T-cell (primary cell): ENCODE results near the gene TJP3. TPM values are rescaled to one million over a fixed set of nuclear protein-coding genes. Genes with fewer than 3 reads are reported as not detected.

ENCODE experiments used
- ATAC-seq, 4 experiments: fragments of 200-7000 bp in 3 of 4; fragments of 150-1000 bp in 1 of 4; cut with Tn5 transposase; replicated peaks in 1 of 4; 1 replicate in 3 of 4; 2 replicates in 1 of 4; pipeline ENCODE4 v1.10.0; 2021; ENCODE audit warnings: moderate library complexity in 3 of 4, mild to moderate bottlenecking in 2 of 4, moderate number of reproducible peaks in 1 of 4
- CTCF ChIA-PET, 2 donors: fragments of 300-600 bp; sonication (Branson Sonifier 250); formaldehyde crosslinking; loops; one replicate each; lab custom pipeline; 2022; ENCODE audit warnings: antibody characterized with exemption in 2 of 2; lab: Charles Lee
- POLR2A ChIA-PET, 2 donors: fragments of 300-600 bp; sonication (Branson Sonifier 250); formaldehyde crosslinking; loops; one replicate each; lab custom pipeline; 2022; ENCODE audit warnings: antibody characterized with exemption in 2 of 2; lab: Charles Lee
- DNase-seq, 35 experiments: peaks; one replicate each; pipeline versions ENCODE4 v3.0.0 to v3.0.0-alpha.2; 2013 to 2023
- H3K27ac ChIP-seq: one replicate; pipeline ENCODE4 v1.5.1; 2013; ENCODE audit warnings: low read length
- H3K27me3 ChIP-seq, 2 experiments: replicated peaks in 1 of 2; 1 replicate in 1 of 2; 2 replicates in 1 of 2; pipeline versions ENCODE4 v1.6.1 to v1.7.0; 2013; ENCODE audit warnings: low read length in 1 of 2, mixed read lengths in 1 of 2; ENCODE audit not compliant: control insufficient read depth in 2 of 2, insufficient read depth in 2 of 2; ENCODE audit errors: extremely low read depth in 1 of 2
- H3K36me3 ChIP-seq, 2 donors: 1 replicate in 1 of 2; 2 replicates in 1 of 2; pipeline versions ENCODE4 v1.6.1 to v1.7.0; 2013; ENCODE audit warnings: low read length in 1 of 2; ENCODE audit not compliant: control insufficient read depth in 2 of 2, insufficient read depth in 1 of 2; ENCODE audit errors: extremely low read depth in 1 of 2
- H3K4me1 ChIP-seq, 2 experiments: 1 replicate in 1 of 2; 2 replicates in 1 of 2; pipeline versions ENCODE4 v1.6.1 to v1.7.0; 2013; ENCODE audit warnings: low read length in 2 of 2, mixed read lengths in 1 of 2; ENCODE audit not compliant: insufficient read depth in 2 of 2, control insufficient read depth in 1 of 2; ENCODE audit errors: extremely low read depth in 1 of 2
- H3K4me3 ChIP-seq, 2 donors: 1 replicate in 1 of 2; 2 replicates in 1 of 2; pipeline versions ENCODE4 v1.5.1 to v1.7.0; 2013; ENCODE audit warnings: mild to moderate bottlenecking in 2 of 2, low read length in 1 of 2, moderate library complexity in 1 of 2; ENCODE audit not compliant: control insufficient read depth in 1 of 2; ENCODE audit errors: extremely low read depth in 1 of 2
- H3K9me3 ChIP-seq: 2 replicates; pipeline ENCODE4 v1.7.0; 2013
- H3K27ac Mint-ChIP-seq, 2 donors: one replicate each; pipeline ENCODE4 v1.8.0; 2020 to 2021; ENCODE audit warnings: mild to moderate bottlenecking in 2 of 2, mixed read lengths in 2 of 2
- H3K27me3 Mint-ChIP-seq, 2 donors: one replicate each; pipeline ENCODE4 v1.8.0; 2021 to 2022; ENCODE audit warnings: mixed read lengths in 2 of 2
- H3K36me3 Mint-ChIP-seq: one replicate; pipeline ENCODE4 v1.8.0; 2021; ENCODE audit warnings: mixed read lengths
- H3K4me1 Mint-ChIP-seq, 3 donors: one replicate each; pipeline ENCODE4 v1.8.0; 2020 to 2022; ENCODE audit warnings: mixed read lengths in 3 of 3, mild to moderate bottlenecking in 1 of 3
- H3K4me3 Mint-ChIP-seq, 3 donors: one replicate each; pipeline ENCODE4 v1.8.0; 2020 to 2022; ENCODE audit warnings: mild to moderate bottlenecking in 3 of 3, mixed read lengths in 3 of 3, moderate library complexity in 3 of 3
- H3K9me3 Mint-ChIP-seq, 3 donors: one replicate each; pipeline ENCODE4 v1.8.0; 2020 to 2022; ENCODE audit warnings: mixed read lengths in 3 of 3
- WGBS: methylation state at CpG from one replicate; pipeline ENCODE4 v1.1.5; 2013; ENCODE audit warnings: missing lambda C conversion rate; ENCODE audit not compliant: insufficient coverage; 5-methylcytosine and 5-hydroxymethylcytosine counted together
- total RNA-seq, 35 experiments: library from RNA in 6 of 35; stranded (reverse) in 6 of 35; fragments of 120-200 nt in 1 of 35; gene quantifications; one replicate each; pipeline versions ENCODE4 v1.2.1 to v1.2.4 and lab custom pipeline; 2013 to 2026

The TJP3 gene
- total RNA-seq, 5 donors from 2014 or later (not counting 1 experiment from before 2014, with no cell fraction given) = 12.6 to 28.9 (median 19.4) TPM

GRCh38 chr19:3693025-3693925 is 14.9 kb upstream of the TJP3 start:
- WGBS = 95% methylated on average over 22 of the region's 34 CpGs
- no peak overlapping the region for H3K27ac Mint-ChIP-seq
- Histone ChIP-seq H3K4me3 (no peak overlapping the region), H3K36me3 (no peaks in the 10 kb centered on the region), H3K27ac (no peak overlapping the region), H3K4me1 (peaks cover 1 to 44% of the 10 kb centered on the region in 2 experiments), H3K9me3 (no peaks in the 10 kb centered on the region), H3K27me3 (no peaks in the 10 kb centered on the region)
- no peaks in the 10 kb centered on the region for H3K27me3 Mint-ChIP-seq
- H3K4me3 Mint-ChIP-seq = no peak overlapping the region
- DNase-seq (no peak), ATAC-seq (no peak)
- no peaks in the 10 kb centered on the region for H3K36me3 Mint-ChIP-seq
- ChIA-PET CTCF (interaction anchor here in 1 of 2 donors (0.5 to 0.8 kb wide), 2 partner anchors 9 to 709 kb away, joined by 3 read pairs; partner anchors contain the start of gene CHAF1A), POLR2A (no interaction called here)
- H3K4me1 Mint-ChIP-seq = peaks cover 21 to 48% (median 38%) of the 10 kb centered on the region in 3 donors
- H3K9me3 Mint-ChIP-seq = no peaks in the 10 kb centered on the region

- Histone ChIP-seq H3K36me3 (no peaks in the 10 kb centered on the region), H3K9me3 (no peaks in the 10 kb centered on the region), H3K27me3 (no peaks in the 10 kb centered on the region), H3K4me1 (peaks cover 3 to 47% of the 10 kb centered on the region in 2 experiments), H3K27ac (no peak overlapping the region), H3K4me3 (no peak overlapping the region)
- WGBS = 95% methylated on average over 35 of the region's 42 CpGs
- Mint-ChIP-seq H3K4me3 (no peak overlapping the region), H3K27ac (no peak overlapping the region), H3K9me3 (no peaks in the 10 kb centered on the region), H3K27me3 (no peaks in the 10 kb centered on the region), H3K36me3 (no peaks in the 10 kb centered on the region), H3K4me1 (peaks cover 19 to 52% (median 43%) of the 10 kb centered on the region in 3 donors)
- DNase-seq = no peak
- ChIA-PET POLR2A (no interaction called here), CTCF (no interaction called here)
- no peak for ATAC-seq
Observed at GRCh38 chr19:3694361-3695123, 13.6 kb upstream of the TJP3 start.

- H3K27ac Mint-ChIP-seq = no peak overlapping the region
- CTCF ChIA-PET = interaction anchor here in 1 of 2 donors (0.6 kb wide), 1 partner anchor 18 kb away, joined by 12 read pairs; no protein-coding TSS in a partner anchor
Observed at GRCh38 chr19:3695124-3695733, 13.0 kb upstream of the TJP3 start.

GRCh38 chr19:3695986-3696659 is 12.1 kb upstream of the TJP3 start:
- Mint-ChIP-seq H3K27me3 (no peaks in the 10 kb centered on the region), H3K4me3 (no peak overlapping the region), H3K27ac (peak overlapping the region in 1 of 2 donors; percentile 23), H3K9me3 (no peaks in the 10 kb centered on the region), H3K36me3 (no peaks in the 10 kb centered on the region), H3K4me1 (peaks cover 16 to 44% (median 34%) of the 10 kb centered on the region in 3 donors)
- POLR2A ChIA-PET = interaction anchor here in 1 of 2 donors (1.0 kb wide), 1 partner anchor 13 kb away, joined by 3 read pairs; no protein-coding TSS in a partner anchor
- DNase-seq = no peak
- no peak for ATAC-seq
- Histone ChIP-seq H3K27me3 (no peaks in the 10 kb centered on the region), H3K4me1 (peaks cover 5 to 46% of the 10 kb centered on the region in 2 experiments), H3K36me3 (no peaks in the 10 kb centered on the region), H3K9me3 (no peaks in the 10 kb centered on the region), H3K27ac (no peak overlapping the region), H3K4me3 (no peak overlapping the region)
- 93% methylated on average over 21 of the region's 23 CpGs for WGBS
- CTCF ChIA-PET = interaction anchor here in 1 of 2 donors (0.6 kb wide), 1 partner anchor 17 kb away, joined by 12 read pairs; no protein-coding TSS in a partner anchor

More at GRCh38 chr19:3695124-3695733, 13.0 kb upstream of the TJP3 start:
- Mint-ChIP-seq H3K4me1 (peaks cover 15 to 45% (median 37%) of the 10 kb centered on the region in 3 donors), H3K36me3 (no peaks in the 10 kb centered on the region), H3K9me3 (no peaks in the 10 kb centered on the region), H3K27me3 (no peaks in the 10 kb centered on the region), H3K4me3 (no peak overlapping the region)
- ATAC-seq (no peak), DNase-seq (no peak)
- no peak overlapping the region for H3K4me3 ChIP-seq
- H3K36me3 ChIP-seq = no peaks in the 10 kb centered on the region
- 96% methylated on average over 23 of the region's 25 CpGs for WGBS
- peaks cover 5 to 47% of the 10 kb centered on the region in 2 experiments for H3K4me1 ChIP-seq
- no peaks in the 10 kb centered on the region for H3K9me3 ChIP-seq
- no peak overlapping the region for H3K27ac ChIP-seq
- H3K27me3 ChIP-seq = no peaks in the 10 kb centered on the region
- POLR2A ChIA-PET = interaction anchor here in 1 of 2 donors (1.0 kb wide), 1 partner anchor 14 kb away, joined by 3 read pairs; no protein-coding TSS in a partner anchor

- peak overlapping the region in 1 of 3 donors; percentile 21 for H3K4me3 Mint-ChIP-seq
- POLR2A ChIA-PET = no interaction called here
Observed at GRCh38 chr19:3696660-3696995, 11.6 kb upstream of the TJP3 start.

More at GRCh38 chr19:3696660-3696995, 11.6 kb upstream of the TJP3 start:
- WGBS = 94% methylated on average over 10 of the region's 10 CpGs
- Histone ChIP-seq H3K27me3 (no peaks in the 10 kb centered on the region), H3K4me1 (peaks cover 5 to 44% of the 10 kb centered on the region in 2 experiments), H3K27ac (no peak overlapping the region), H3K36me3 (no peaks in the 10 kb centered on the region), H3K4me3 (no peak overlapping the region), H3K9me3 (no peaks in the 10 kb centered on the region)
- CTCF ChIA-PET = interaction anchor here (1.1 kb wide), 2 partner anchors 22 to 121 kb away, joined by 4 read pairs; no protein-coding TSS in a partner anchor
- DNase-seq = no peak
- peaks cover 16 to 39% (median 29%) of the 10 kb centered on the region in 3 donors for H3K4me1 Mint-ChIP-seq
- H3K9me3 Mint-ChIP-seq = no peaks in the 10 kb centered on the region
- H3K36me3 Mint-ChIP-seq = no peaks in the 10 kb centered on the region
- H3K27ac Mint-ChIP-seq = no peak overlapping the region
- no peaks in the 10 kb centered on the region for H3K27me3 Mint-ChIP-seq
- no peak for ATAC-seq
